ENCODE results near the gene HTRA1.

DNA sequence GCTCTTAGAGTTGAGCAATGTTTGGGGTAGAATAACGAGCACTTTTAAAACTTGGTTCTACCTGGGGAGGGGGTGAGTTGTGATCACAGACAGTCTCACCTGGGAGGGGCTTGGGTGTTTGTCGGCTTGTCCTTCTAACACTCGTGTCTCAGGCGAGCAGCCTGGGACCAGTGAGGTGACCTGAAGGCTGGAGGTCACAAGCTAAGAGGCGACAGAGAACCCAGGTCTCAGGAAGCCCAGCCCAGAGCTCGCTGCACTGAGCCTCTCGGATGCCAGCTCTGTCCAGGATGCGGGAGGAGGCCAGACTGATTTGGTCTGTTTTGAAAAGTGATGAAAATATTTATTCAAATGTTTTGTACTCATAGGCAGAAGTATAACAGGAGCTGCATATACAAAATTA lies 11.8 kb downstream of the HTRA1 start:
- TF ChIP-seq, protein P1, sequence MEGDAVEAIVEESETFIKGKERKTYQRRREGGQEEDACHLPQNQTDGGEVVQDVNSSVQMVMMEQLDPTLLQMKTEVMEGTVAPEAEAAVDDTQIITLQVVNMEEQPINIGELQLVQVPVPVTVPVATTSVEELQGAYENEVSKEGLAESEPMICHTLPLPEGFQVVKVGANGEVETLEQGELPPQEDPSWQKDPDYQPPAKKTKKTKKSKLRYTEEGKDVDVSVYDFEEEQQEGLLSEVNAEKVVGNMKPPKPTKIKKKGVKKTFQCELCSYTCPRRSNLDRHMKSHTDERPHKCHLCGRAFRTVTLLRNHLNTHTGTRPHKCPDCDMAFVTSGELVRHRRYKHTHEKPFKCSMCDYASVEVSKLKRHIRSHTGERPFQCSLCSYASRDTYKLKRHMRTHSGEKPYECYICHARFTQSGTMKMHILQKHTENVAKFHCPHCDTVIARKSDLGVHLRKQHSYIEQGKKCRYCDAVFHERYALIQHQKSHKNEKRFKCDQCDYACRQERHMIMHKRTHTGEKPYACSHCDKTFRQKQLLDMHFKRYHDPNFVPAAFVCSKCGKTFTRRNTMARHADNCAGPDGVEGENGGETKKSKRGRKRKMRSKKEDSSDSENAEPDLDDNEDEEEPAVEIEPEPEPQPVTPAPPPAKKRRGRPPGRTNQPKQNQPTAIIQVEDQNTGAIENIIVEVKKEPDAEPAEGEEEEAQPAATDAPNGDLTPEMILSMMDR (IDR thresholded peaks at IDR 0.05) = no peak
- no peak for TF ChIP-seq EP300 (IDR thresholded peaks at IDR 0.05)
- TF ChIP-seq POLR2AphosphoS5 (IDR thresholded peaks at IDR 0.05) = no peak
- no peak for TF ChIP-seq POLR2A (IDR thresholded peaks at IDR 0.05)

Measured in stomach (tissue), 4 donors.